Fibroblast of mammary gland (primary cell): Measurements from ENCODE around the gene ALMS1.

Source experiments
- DNase-seq: peaks from one replicate; pipeline ENCODE4 v3.0.0-alpha.2; 2010; ENCODE audit warnings: low read depth
- H3K4me3 ChIP-seq: 2 replicates; pipeline ENCODE4 v1.5.1; 2011; ENCODE audit warnings: low read depth, mild to moderate bottlenecking, low read length, moderate library complexity; ENCODE audit not compliant: control insufficient read depth
- CTCF ChIP-seq: conservative IDR thresholded peaks from 2 replicates; pipeline ENCODE4 v1.5.1; 2011; ENCODE audit warnings: low read depth, low read length, inconsistent platforms; ENCODE audit not compliant: control insufficient read depth, insufficient read depth

The ALMS1 gene

GRCh38 chr2:73373344-73373743 lies 12.3 kb upstream of the ALMS1 start:
- TF ChIP-seq CTCF: no peak
- H3K4me3 ChIP-seq: no peak overlapping the region
- DNase-seq: no peak

DNA sequence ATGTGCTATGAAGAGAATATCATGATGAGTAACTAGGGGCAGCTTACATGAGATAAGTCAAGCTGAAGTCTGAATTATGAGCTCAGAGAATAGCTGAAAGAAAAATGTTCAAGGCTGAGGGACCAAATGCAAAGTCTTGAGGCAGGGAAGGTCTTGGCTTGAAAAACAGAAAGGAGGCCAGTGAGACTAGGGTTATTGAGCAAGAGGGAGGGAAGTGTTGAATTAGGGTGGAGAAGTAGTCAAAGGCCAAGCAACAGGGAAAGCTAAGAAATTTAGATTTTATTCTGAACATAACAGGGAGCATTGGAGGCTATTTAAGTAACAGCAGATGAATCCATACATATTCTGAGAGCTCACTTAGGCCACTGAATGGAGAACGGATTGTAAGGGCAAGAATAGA lies 11.4 kb upstream of the ALMS1 start:
- H3K4me3 ChIP-seq: no peak overlapping the region
- DNase-seq: no peak
- TF ChIP-seq CTCF: no peak

GRCh38 chr2:73376681-73377080 lies 9.0 kb upstream of the ALMS1 start:
- DNase-seq: no peak
- no peak for TF ChIP-seq CTCF
- H3K4me3 ChIP-seq: no peak overlapping the region

GRCh38 chr2:73383036-73383435 lies 2.6 kb upstream of the ALMS1 start:
- DNase-seq: no peak
- no peak overlapping the region for H3K4me3 ChIP-seq
- TF ChIP-seq CTCF: no peak

DNA sequence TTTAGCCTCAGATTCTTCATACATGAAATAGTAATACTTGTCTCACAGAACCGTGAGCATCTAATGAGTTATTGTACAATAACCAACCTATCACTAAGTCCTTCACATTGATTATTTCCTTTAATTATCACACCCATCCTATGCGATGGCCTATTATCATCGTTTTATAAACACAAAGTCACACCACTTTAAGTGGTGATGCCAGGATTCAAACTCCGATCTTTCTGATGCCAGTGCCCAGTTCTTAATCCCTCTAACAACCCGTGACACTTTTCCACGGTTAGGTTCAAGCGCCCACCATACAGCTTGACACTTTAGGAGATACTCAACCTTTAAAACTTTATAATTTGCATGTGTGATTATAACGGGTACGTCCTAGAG lies 523 bp upstream of the ALMS1 start:
- TF ChIP-seq CTCF: no peak
- DNase-seq: peak; percentile 8
- peak overlapping the region; percentile 96 for H3K4me3 ChIP-seq

- H3K4me3 ChIP-seq: peak overlapping the region; percentile 96
- DNase-seq: no peak
- no peak for TF ChIP-seq CTCF
Observed at GRCh38 chr2:73386342-73386868, 769 bp downstream of the ALMS1 start.

DNA sequence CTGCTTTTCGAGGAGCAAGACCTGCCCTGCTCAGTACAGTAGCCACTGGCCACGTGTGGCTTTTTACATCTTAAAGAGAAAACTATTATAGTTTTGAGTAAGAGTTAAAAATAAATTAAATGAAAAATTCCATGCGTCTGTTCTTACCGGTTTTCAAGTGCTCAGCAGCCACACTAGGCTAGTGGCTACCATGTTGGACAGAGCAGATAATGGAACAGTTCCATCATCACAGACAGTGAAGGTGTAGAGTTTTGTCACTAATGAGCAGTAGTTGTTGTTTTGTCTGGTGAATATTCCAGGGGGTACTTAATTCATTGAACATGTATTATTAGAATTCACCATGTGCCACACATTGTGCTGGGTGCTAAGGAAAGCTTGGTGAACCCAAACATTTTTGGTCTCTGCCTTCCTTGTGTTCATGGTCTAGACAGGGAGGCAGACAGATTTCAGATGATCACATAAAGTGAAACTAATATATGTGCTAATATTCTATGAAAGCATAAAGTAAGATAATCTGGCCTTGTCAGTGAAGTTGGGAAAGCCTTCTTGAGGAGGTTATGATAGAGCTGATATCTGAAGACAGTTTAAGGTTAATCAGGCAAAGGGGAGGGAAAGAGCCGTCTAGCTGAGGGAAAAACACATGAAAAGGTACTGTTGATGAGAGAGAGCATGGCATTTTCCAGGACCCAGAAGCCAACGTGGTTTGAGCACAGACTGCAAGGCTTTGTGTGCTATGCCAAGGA lies 1.4 kb downstream of the ALMS1 start:
- peak overlapping the region; percentile 96 for H3K4me3 ChIP-seq
- TF ChIP-seq CTCF: no peak
- DNase-seq: no peak
